Measurements from ENCODE around the gene IL21.
A peak's percentile ranks its signal among the peaks of the same experiment; 100 is the strongest.

Gene IL21

DNA sequence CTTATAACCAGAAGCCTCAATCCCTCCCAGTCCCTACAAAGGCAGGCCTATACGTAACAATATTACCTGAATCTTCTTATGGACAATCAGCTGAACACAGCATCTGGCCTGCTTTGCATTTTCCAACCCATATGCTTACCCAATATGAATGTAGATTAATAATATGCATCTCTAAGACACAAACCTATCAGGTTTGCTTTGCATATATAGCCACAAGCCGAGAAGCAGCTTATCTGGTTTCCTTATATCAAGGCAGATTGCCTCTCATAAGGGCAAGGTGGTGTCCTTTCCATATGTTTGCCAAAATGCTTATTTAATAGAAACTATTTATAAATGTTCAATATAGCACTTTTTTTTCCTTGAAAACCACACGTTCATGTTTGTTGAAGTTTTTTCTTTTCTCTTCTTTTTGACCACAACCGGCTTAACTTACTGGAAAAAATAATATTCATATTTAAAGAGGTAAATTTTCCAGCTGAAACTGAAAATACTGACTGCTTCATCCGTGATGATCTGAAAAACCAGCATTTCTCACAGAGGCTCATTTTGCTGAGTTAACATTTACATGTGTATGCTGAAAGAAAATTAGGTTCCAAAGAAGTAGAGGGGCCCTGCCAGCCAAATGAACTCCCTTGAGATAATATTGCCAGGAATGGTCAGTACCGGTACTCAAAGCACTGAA, 3.8 kb downstream of the IL21 start:
- H3K36me3 ChIP-seq, result no peaks in the 10 kb centered on the region
- no peak overlapping the region for H3K9ac ChIP-seq
- TF ChIP-seq Cebpa-rat (IDR thresholded peaks at IDR 0.05), result no peak
- no peaks in the 10 kb centered on the region for H3K27me3 ChIP-seq
- no peaks in the 10 kb centered on the region for H3K4me1 ChIP-seq
- H3K4me2 ChIP-seq, result no peak overlapping the region
- H3K9me3 ChIP-seq, result no peaks in the 10 kb centered on the region
- H4K20me1 ChIP-seq, result no peaks in the 10 kb centered on the region
- H3K4me3 ChIP-seq, result no peak overlapping the region
- no peak overlapping the region for H3K27ac ChIP-seq

DNA sequence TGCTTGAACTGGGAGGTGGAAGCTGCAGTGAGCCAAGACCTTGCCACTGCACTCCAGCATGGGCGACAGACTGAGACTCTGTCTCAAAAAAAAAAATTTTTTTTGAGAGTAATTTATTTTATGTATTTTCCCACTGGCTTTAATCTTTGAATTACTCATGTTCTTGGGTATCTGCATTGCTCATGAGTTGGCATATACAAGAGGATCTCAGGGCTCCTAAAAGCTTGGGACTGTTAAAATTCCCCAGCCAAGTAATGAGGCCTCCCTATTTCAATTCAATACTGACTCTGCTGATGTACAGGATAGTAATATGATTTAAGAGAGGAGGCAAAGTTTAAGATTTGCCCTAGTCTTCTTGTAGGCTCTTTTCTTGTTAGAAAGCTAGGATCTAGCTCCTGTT, 6.2 kb downstream of the IL21 start:
- H3K4me1 ChIP-seq, result no peaks in the 10 kb centered on the region

DNA sequence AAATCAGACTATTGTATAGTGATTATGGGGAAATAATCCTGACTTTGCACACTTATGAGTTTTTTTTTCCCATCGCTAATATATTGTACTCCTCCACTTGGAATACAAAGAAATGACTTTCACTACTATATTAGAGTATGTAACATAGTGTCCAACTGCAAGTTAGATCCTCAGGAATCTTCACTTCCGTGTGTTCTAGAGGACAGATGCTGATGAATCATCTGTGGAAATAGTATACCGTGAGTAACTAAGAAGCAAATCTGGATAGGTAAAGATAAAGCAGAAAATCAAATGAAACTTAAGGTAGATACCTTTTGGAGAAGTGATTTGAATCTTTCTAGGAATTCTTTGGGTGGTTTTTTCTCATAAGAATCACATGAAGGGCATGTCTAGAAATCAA, 8.3 kb downstream of the IL21 start:
- H3K27me3 ChIP-seq, result no peaks in the 10 kb centered on the region

More for the DNA sequence above, 6.2 kb downstream of the IL21 start:
- Histone ChIP-seq H3K36me3 (no peaks in the 10 kb centered on the region), H3K27me3 (no peaks in the 10 kb centered on the region), H3K9me3 (no peaks in the 10 kb centered on the region), H3K4me2 (no peak overlapping the region), H3K9ac (no peak overlapping the region), H3K4me3 (no peak overlapping the region), H4K20me1 (no peaks in the 10 kb centered on the region), H3K27ac (no peak overlapping the region)
- no peak for TF ChIP-seq Cebpa-rat (IDR thresholded peaks at IDR 0.05)

DNA sequence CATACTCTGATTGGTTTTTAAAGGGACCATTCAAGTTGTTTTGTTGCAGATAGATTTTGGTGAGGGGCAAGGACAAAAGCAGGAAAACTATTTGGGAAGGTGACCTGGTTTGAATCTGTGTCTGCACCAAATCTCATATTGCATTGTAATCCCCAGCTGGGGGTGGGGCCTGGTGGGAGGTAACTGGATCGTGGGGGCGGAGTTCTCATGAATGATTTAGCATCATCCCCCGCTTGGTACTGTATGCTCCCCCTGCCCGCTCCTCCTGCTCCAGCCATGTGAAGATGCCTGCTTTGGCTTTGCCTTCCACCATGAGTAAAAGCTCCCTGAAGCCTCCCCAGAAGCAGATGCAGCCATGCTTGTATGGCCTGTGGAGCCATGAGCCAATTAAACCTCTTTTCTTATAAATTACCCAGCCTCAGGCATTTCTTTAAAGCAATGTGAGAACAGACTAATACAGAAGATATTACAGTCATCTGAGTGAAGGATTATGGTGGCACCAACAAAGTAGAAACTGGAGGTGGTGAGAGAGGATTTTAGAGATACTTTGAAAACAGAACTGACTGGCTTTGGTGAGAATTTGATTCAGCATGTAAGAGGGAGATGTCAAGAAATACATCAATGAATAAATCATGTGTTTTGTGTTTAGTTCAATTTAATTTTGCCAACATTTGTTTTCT, 14.4 kb downstream of the IL21 start:
- no peak overlapping the region for H3K4me2 ChIP-seq
- H3K4me1 ChIP-seq, result no peaks in the 10 kb centered on the region
- H3K27me3 ChIP-seq, result no peaks in the 10 kb centered on the region
- no peak overlapping the region for H3K9ac ChIP-seq
- H4K20me1 ChIP-seq, result no peaks in the 10 kb centered on the region
- H3K27ac ChIP-seq, result no peak overlapping the region
- no peak overlapping the region for H3K4me3 ChIP-seq
- TF ChIP-seq Cebpa-rat (IDR thresholded peaks at IDR 0.05), result no peak
- no peaks in the 10 kb centered on the region for H3K9me3 ChIP-seq
- no peaks in the 10 kb centered on the region for H3K36me3 ChIP-seq

More for the DNA sequence above, 8.3 kb downstream of the IL21 start:
- no peaks in the 10 kb centered on the region for H3K9me3 ChIP-seq
- no peaks in the 10 kb centered on the region for H3K4me1 ChIP-seq
- no peak for TF ChIP-seq Cebpa-rat (IDR thresholded peaks at IDR 0.05)
- no peaks in the 10 kb centered on the region for H4K20me1 ChIP-seq
- no peak overlapping the region for H3K27ac ChIP-seq
- no peak overlapping the region for H3K4me2 ChIP-seq
- H3K4me3 ChIP-seq, result no peak overlapping the region
- no peak overlapping the region for H3K9ac ChIP-seq
- H3K36me3 ChIP-seq, result no peaks in the 10 kb centered on the region

DNA sequence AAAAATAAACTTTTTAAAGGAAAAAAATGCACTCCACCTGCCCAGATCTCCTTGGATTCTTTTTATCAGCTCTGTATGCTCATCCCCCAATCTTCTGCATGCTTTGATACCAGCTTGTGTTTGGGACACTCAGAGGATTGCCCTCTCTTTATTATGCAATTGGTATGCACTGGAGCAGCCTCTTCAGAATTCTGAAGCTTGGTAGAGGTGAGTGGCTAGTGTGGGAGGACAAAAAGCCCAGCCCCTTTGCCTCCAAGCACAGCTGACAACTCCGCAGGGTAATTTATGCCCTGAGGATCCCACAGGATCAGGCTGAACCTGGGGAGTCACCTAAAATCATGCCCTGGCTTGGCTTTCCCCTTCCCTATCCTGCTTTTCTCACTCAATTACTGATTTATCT, 16.7 kb downstream of the IL21 start:
- H4K20me1 ChIP-seq, result no peaks in the 10 kb centered on the region

DNA sequence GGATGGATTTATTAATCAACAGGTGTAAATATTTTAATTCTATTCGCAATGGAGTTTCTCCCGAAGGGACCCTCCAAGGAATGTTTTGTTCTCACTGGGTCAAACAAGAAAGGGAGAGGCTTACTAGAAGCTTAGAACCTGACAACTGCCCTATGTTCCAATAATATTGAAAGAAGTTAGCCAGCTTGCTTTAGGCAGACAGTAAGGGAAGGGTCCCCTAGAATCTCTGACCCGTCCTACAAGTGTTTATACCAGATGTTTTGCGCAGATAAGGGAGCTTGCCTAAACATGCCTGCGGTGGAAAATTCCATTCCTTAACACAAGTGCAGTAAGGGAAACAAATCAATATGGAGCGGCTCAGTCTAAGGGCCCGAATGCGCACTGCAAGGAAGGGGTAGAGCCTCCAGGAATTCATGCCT, 17.7 kb downstream of the IL21 start:
- Histone ChIP-seq H3K36me3 (no peaks in the 10 kb centered on the region), H3K4me1 (no peaks in the 10 kb centered on the region), H3K9ac (no peak overlapping the region), H3K4me3 (no peak overlapping the region), H3K9me3 (no peaks in the 10 kb centered on the region), H3K27ac (no peak overlapping the region), H3K4me2 (no peak overlapping the region), H3K27me3 (no peaks in the 10 kb centered on the region), H4K20me1 (no peaks in the 10 kb centered on the region)
- no peak for TF ChIP-seq Cebpa-rat (IDR thresholded peaks at IDR 0.05)

More for the DNA sequence above, 16.7 kb downstream of the IL21 start:
- Histone ChIP-seq H3K27ac (no peak overlapping the region), H3K9ac (no peak overlapping the region), H3K27me3 (no peaks in the 10 kb centered on the region), H3K4me3 (no peak overlapping the region), H3K4me1 (no peaks in the 10 kb centered on the region), H3K4me2 (no peak overlapping the region), H3K9me3 (no peaks in the 10 kb centered on the region), H3K36me3 (no peaks in the 10 kb centered on the region)
- no peak for TF ChIP-seq Cebpa-rat (IDR thresholded peaks at IDR 0.05)

DNA sequence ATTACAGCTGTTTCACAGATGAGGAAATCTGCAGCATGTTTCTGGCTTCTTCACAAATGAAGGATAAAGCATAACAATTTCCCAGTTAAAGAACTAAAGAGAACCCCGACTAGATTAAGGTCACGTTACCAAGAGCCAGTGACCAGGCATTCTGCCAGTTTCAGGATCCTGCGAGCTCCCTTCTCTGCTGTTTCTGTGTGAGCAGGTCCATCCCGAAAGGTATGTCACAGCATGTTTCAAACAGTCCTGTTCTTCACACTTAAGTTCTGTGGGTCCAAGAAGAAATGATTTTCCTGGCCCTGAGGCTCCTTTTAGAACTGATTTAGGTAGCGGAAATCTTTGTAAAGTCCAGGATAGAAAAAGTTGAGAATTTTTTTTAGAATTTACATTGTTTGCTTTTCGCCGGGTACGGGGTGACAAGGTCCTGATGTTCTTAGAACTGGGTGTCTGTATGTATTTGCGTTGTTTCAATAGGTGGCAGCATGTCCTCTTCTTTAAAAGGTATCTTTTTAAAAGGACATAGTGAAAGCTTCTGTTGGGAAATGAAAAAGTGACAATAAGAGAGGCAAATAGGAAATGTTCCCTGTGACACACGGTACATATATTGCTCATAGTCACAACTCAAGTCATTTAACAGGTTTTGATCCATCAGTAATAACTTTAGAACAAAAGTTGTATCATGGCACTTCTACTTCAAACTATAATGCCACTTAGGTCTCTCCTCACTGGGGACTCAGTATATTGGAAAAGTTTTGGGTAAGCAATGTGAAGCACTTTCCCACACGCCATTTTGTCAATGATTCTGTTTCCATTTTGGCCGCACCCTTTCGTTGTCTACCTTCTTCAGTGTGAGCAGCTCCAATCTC, 18.4 kb downstream of the IL21 start:
- H4K20me1 ChIP-seq, result no peaks in the 10 kb centered on the region
- no peak overlapping the region for H3K27ac ChIP-seq
- no peak overlapping the region for H3K4me2 ChIP-seq

DNA sequence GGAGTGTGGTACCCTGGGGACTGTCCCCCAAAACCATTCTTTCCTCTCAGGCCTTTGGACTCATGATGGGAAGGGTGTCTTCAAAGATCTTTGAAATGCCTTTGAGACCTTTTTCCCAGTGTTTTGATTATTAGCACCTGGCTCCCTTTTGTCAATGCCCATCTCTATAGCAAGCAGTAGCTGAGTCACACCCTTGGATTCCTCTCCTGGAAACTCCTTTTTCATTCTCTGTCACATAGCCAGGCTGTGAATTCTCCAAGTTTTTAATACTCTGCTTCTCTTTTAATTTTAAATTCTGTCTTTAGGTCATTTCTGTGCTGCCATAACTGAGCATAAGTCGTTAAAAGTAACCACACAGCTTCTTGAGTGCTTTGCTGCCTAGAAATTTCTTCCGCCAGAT, 29.7 kb downstream of the IL21 start:
- Histone ChIP-seq H3K4me3 (no peak overlapping the region), H4K20me1 (no peaks in the 10 kb centered on the region; the same call in 1 of the 2 replicates), H3K4me1 (peaks cover 15% of the 10 kb centered on the region), H3K27ac (no peak overlapping the region), H3K9me3 (no peaks in the 10 kb centered on the region), H3K36me3 (no peaks in the 10 kb centered on the region), H3K9ac (no peak overlapping the region), H3K4me2 (no peak overlapping the region), H3K27me3 (peaks cover 30% of the 10 kb centered on the region)
- no peak for TF ChIP-seq Cebpa-rat (IDR thresholded peaks at IDR 0.05)

More for the DNA sequence above, 18.4 kb downstream of the IL21 start:
- Histone ChIP-seq H3K9me3 (no peaks in the 10 kb centered on the region), H3K4me3 (no peak overlapping the region), H3K9ac (no peak overlapping the region), H3K4me1 (no peaks in the 10 kb centered on the region), H3K36me3 (no peaks in the 10 kb centered on the region), H3K27me3 (no peaks in the 10 kb centered on the region)
- TF ChIP-seq Cebpa-rat (IDR thresholded peaks at IDR 0.05), result no peak

DNA sequence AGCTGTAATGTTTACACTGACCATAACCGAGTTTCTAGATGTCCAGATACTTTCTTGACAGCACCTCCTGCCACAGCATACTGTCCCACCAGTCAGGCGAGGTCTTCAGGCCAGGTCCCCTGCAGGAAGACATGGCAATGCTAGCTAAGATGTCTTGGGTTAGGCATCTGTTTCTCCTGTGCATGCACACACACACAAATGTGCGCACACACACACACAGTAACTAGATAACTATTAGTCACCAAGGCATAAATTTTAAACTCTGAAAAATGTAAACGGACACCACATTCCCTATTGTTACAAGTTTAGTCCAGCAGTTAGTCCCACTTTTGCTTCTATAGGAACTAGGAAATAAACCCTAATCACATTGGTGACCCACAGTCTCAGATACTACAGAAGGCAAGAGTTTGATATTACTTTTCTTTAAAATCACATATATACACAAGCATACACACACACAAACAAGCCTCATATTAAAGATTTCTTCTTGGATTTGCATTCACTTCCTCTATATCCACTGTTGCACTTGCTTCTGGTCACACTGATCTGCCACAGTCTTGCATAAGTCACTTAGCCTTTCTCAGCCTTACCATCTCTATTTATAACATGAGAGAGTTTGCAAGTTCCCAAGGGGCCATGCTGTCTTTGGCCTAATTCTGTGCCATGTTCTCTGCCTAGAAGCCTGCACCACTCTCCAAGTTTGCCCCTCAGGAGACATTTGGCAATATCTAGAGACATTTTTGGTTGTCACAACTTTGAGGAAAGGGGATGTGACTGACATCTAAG, 32.2 kb downstream of the IL21 start:
- TF ChIP-seq Cebpa-rat (IDR thresholded peaks at IDR 0.05), result no peak
- no peak overlapping the region for H3K9ac ChIP-seq
- H3K4me2 ChIP-seq, result peak overlapping the region; percentile 51
- H3K9me3 ChIP-seq, result no peaks in the 10 kb centered on the region
- H3K27me3 ChIP-seq, result peaks cover 56% of the 10 kb centered on the region
- peaks cover 31% of the 10 kb centered on the region for H3K4me1 ChIP-seq
- no peaks in the 10 kb centered on the region for H3K36me3 ChIP-seq
- H3K27ac ChIP-seq, result no peak overlapping the region
- H4K20me1 ChIP-seq, result peaks cover 5% of the 10 kb centered on the region; the same call in 1 of the 2 replicates
- H3K4me3 ChIP-seq, result no peak overlapping the region
